SK-N-SH treated with all-trans-retinoic acid at 6 μM for 48 hours (cell line): Measurements from ENCODE around the gene OPHN1.

Source experiments
- ATAC-seq: fragments of 200-7000 bp; cut with Tn5 transposase; 3 replicates; pipeline ENCODE4 v1.9.1; 2020; ENCODE audit warnings: mild to moderate bottlenecking, moderate library complexity
- ARNTL ChIP-seq: fragments of 450-650 bp; formaldehyde crosslinking; IDR thresholded peaks from 2 replicates; pipeline ENCODE4 v1.5.0; 2020; ENCODE audit warnings: low read depth, mild to moderate bottlenecking, moderate library complexity, borderline replicate concordance
- BACH2 ChIP-seq: fragments of 250-450 bp; sonication (Bioruptor Pico); IDR thresholded peaks from 2 replicates; pipeline ENCODE4 v1.9.0; 2021; ENCODE audit warnings: mild to moderate bottlenecking, borderline replicate concordance
- ESRRG ChIP-seq: fragments of 250-450 bp; sonication (Bioruptor Pico); IDR thresholded peaks from 2 replicates; pipeline ENCODE4 v1.6.1; 2021; ENCODE audit warnings: mild to moderate bottlenecking
- GLIS3 ChIP-seq: fragments of 250-450 bp; sonication (Bioruptor Pico); IDR thresholded peaks from 2 replicates; pipeline ENCODE4 v1.5.0; 2020; ENCODE audit warnings: mild to moderate bottlenecking, moderate library complexity
- ISL1 ChIP-seq: fragments of 250-450 bp; sonication (Bioruptor Pico); IDR thresholded peaks from 2 replicates; pipeline ENCODE4 v2.1.2; 2022; ENCODE audit warnings: mild to moderate bottlenecking, moderate library complexity
- OSR1 ChIP-seq: fragments of 250-450 bp; sonication (Bioruptor Pico); IDR thresholded peaks from 2 replicates; pipeline ENCODE4 v1.8.0; 2022; ENCODE audit warnings: moderate library complexity, mild to moderate bottlenecking, inconsistent platforms
- PPARA ChIP-seq: fragments of 250-450 bp; sonication (Bioruptor Pico); IDR thresholded peaks from 2 replicates; pipeline ENCODE4 v1.5.0; 2020; ENCODE audit warnings: mild to moderate bottlenecking, borderline replicate concordance
- RARB ChIP-seq: fragments of 250-450 bp; sonication (Bioruptor Pico); IDR thresholded peaks from 2 replicates; pipeline ENCODE4 v1.8.0; 2021; ENCODE audit warnings: mild to moderate bottlenecking, moderate library complexity
- SNAI2 ChIP-seq: fragments of 250-450 bp; sonication (Bioruptor Pico); IDR thresholded peaks from 2 replicates; pipeline ENCODE4 v1.5.0; 2020; ENCODE audit warnings: mild to moderate bottlenecking, moderate library complexity
- TCF4 ChIP-seq: fragments of 250-450 bp; sonication (Bioruptor Pico); IDR thresholded peaks from 2 replicates; pipeline ENCODE4 v1.8.0; 2021; ENCODE audit warnings: mild to moderate bottlenecking, moderate library complexity, borderline replicate concordance
- TOX ChIP-seq: fragments of 250-450 bp; sonication (Bioruptor Pico); IDR thresholded peaks from 2 replicates; pipeline ENCODE4 v1.8.0; 2021; ENCODE audit warnings: mild to moderate bottlenecking, moderate library complexity, borderline replicate concordance
- ZC3H10 ChIP-seq: fragments of 250-450 bp; sonication (Bioruptor Pico); IDR thresholded peaks from 2 replicates; pipeline ENCODE4 v1.5.1; 2021; ENCODE audit warnings: mild to moderate bottlenecking, moderate library complexity
- ZFP3 ChIP-seq: fragments of 250-450 bp; sonication (Bioruptor Pico); IDR thresholded peaks from 2 replicates; pipeline ENCODE4 v1.5.0; 2020; ENCODE audit warnings: mild to moderate bottlenecking, moderate library complexity
- ZFP30 ChIP-seq: fragments of 450-650 bp; formaldehyde crosslinking; IDR thresholded peaks from 2 replicates; pipeline ENCODE4 v1.5.0; 2022; ENCODE audit warnings: mild to moderate bottlenecking, moderate library complexity
- ZNF565 ChIP-seq: fragments of 450-650 bp; formaldehyde crosslinking; conservative IDR thresholded peaks from 2 replicates; pipeline ENCODE4 v1.5.0; 2020; ENCODE audit warnings: low read depth, mild to moderate bottlenecking, moderate library complexity
- ZNF70 ChIP-seq: fragments of 450-650 bp; formaldehyde crosslinking; IDR thresholded peaks from 2 replicates; pipeline ENCODE4 v1.5.0; 2020; ENCODE audit warnings: mild to moderate bottlenecking, moderate library complexity
- ZNF8 ChIP-seq: fragments of 450-650 bp; formaldehyde crosslinking; IDR thresholded peaks from 2 replicates; pipeline ENCODE4 v1.5.0; 2020; ENCODE audit warnings: mild to moderate bottlenecking, moderate library complexity
- TF ChIP-seq, protein P1 (sequence below): fragments of 250-450 bp; sonication (Bioruptor Pico); IDR thresholded peaks from 2 replicates; pipeline ENCODE4 v1.8.0; 2020; ENCODE audit warnings: mild to moderate bottlenecking, moderate library complexity, borderline replicate concordance
- TF ChIP-seq, protein P2 (sequence below): fragments of 250-450 bp; sonication (Bioruptor Pico); IDR thresholded peaks from 2 replicates; pipeline ENCODE4 v1.5.1; 2021; ENCODE audit warnings: mild to moderate bottlenecking, moderate library complexity
- TF ChIP-seq, protein P3 (sequence below): fragments of 250-450 bp; sonication (Bioruptor Pico); IDR thresholded peaks from 2 replicates; pipeline ENCODE4 v1.5.1; 2020; ENCODE audit warnings: low read depth, mild to moderate bottlenecking, moderate library complexity
- TF ChIP-seq, protein P4 (sequence below): fragments of 250-450 bp; sonication (Bioruptor Pico); IDR thresholded peaks from 2 replicates; pipeline ENCODE4 v1.8.0; 2021; ENCODE audit warnings: low read depth, mild to moderate bottlenecking, moderate library complexity, borderline replicate concordance

OPHN1 gene

DNA sequence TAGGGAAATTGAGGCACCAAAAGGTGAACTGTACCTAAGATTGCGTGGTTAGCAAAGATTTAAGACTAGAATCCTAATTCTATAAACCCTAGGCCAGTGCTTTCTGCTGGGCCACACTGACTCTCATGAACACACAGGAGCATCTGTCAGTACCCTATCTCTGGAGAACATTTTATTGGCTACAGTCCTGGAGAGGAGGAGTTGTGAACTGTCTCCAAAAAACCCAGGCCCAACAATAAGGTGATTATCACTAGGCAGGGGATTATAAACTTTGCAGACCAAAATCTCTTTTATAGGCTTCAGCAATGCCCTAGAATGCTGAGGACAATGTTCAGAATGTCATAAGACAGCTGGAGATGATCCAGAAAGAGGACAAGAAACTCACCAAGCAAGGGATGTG, 24.1 kb downstream of the OPHN1 start (continued):
- TF ChIP-seq, protein P1, sequence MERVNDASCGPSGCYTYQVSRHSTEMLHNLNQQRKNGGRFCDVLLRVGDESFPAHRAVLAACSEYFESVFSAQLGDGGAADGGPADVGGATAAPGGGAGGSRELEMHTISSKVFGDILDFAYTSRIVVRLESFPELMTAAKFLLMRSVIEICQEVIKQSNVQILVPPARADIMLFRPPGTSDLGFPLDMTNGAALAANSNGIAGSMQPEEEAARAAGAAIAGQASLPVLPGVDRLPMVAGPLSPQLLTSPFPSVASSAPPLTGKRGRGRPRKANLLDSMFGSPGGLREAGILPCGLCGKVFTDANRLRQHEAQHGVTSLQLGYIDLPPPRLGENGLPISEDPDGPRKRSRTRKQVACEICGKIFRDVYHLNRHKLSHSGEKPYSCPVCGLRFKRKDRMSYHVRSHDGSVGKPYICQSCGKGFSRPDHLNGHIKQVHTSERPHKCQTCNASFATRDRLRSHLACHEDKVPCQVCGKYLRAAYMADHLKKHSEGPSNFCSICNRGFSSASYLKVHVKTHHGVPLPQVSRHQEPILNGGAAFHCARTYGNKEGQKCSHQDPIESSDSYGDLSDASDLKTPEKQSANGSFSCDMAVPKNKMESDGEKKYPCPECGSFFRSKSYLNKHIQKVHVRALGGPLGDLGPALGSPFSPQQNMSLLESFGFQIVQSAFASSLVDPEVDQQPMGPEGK (CRISPR knock-in tag) = no peak
- TF ChIP-seq TOX (no peak), ZFP3 (CRISPR knock-in tag) (no peak), ZNF70 (CRISPR knock-in tag) (no peak), BACH2 (CRISPR knock-in tag) (no peak), ESRRG (CRISPR knock-in tag) (no peak)
- TF ChIP-seq, protein P2, sequence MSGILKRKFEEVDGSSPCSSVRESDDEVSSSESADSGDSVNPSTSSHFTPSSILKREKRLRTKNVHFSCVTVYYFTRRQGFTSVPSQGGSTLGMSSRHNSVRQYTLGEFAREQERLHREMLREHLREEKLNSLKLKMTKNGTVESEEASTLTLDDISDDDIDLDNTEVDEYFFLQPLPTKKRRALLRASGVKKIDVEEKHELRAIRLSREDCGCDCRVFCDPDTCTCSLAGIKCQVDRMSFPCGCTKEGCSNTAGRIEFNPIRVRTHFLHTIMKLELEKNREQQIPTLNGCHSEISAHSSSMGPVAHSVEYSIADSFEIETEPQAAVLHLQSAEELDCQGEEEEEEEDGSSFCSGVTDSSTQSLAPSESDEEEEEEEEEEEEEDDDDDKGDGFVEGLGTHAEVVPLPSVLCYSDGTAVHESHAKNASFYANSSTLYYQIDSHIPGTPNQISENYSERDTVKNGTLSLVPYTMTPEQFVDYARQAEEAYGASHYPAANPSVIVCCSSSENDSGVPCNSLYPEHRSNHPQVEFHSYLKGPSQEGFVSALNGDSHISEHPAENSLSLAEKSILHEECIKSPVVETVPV (CRISPR knock-in tag) = no peak
- TF ChIP-seq, protein P3, sequence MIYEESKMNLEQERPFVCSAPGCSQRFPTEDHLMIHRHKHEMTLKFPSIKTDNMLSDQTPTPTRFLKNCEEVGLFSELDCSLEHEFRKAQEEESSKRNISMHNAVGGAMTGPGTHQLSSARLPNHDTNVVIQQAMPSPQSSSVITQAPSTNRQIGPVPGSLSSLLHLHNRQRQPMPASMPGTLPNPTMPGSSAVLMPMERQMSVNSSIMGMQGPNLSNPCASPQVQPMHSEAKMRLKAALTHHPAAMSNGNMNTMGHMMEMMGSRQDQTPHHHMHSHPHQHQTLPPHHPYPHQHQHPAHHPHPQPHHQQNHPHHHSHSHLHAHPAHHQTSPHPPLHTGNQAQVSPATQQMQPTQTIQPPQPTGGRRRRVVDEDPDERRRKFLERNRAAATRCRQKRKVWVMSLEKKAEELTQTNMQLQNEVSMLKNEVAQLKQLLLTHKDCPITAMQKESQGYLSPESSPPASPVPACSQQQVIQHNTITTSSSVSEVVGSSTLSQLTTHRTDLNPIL (CRISPR knock-in tag) = no peak

DNA sequence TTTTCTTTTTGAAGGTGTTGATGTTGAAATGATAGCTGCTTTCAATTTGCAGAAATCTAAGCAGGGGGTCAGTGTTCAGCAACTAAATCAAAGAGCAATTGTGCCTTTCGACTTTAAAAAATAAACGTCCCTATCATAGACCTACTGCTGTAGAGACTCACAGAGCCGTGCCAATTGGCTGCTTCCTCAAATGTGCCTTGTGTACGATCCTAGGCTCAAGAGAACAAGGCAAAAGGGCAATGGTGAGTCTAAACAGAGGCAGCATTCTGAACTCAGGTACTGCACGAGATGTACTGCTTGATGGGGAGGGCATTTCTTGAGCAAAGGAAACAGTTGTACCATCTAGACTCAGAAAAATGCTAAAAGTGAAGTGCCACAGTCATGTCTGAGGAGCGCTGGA, 29.8 kb downstream of the OPHN1 start:
- TF ChIP-seq ESRRG (CRISPR knock-in tag) (no peak), PPARA (CRISPR knock-in tag) (no peak), ISL1 (CRISPR knock-in tag) (no peak), ZNF565 (CRISPR knock-in tag) (no peak), ZFP30 (CRISPR knock-in tag) (no peak), RARB (CRISPR knock-in tag) (no peak), ZNF8 (CRISPR knock-in tag) (no peak), ZC3H10 (CRISPR knock-in tag) (no peak), ZFP3 (CRISPR knock-in tag) (no peak), BACH2 (CRISPR knock-in tag) (no peak), SNAI2 (CRISPR knock-in tag) (no peak), ZNF70 (CRISPR knock-in tag) (no peak), TOX (no peak), ARNTL (CRISPR knock-in tag) (no peak), GLIS3 (CRISPR knock-in tag) (no peak), OSR1 (CRISPR knock-in tag) (no peak)
- TF ChIP-seq, protein P2 (CRISPR knock-in tag) = no peak
- TF ChIP-seq, protein P4, sequence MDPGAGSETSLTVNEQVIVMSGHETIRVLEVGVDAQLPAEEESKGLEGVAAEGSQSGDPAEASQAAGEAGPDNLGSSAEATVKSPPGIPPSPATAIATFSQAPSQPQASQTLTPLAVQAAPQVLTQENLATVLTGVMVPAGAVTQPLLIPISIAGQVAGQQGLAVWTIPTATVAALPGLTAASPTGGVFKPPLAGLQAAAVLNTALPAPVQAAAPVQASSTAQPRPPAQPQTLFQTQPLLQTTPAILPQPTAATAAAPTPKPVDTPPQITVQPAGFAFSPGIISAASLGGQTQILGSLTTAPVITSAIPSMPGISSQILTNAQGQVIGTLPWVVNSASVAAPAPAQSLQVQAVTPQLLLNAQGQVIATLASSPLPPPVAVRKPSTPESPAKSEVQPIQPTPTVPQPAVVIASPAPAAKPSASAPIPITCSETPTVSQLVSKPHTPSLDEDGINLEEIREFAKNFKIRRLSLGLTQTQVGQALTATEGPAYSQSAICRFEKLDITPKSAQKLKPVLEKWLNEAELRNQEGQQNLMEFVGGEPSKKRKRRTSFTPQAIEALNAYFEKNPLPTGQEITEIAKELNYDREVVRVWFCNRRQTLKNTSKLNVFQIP (CRISPR knock-in tag) = no peak
- TF ChIP-seq, protein P1 (CRISPR knock-in tag) = no peak
- ATAC-seq = no peak

DNA sequence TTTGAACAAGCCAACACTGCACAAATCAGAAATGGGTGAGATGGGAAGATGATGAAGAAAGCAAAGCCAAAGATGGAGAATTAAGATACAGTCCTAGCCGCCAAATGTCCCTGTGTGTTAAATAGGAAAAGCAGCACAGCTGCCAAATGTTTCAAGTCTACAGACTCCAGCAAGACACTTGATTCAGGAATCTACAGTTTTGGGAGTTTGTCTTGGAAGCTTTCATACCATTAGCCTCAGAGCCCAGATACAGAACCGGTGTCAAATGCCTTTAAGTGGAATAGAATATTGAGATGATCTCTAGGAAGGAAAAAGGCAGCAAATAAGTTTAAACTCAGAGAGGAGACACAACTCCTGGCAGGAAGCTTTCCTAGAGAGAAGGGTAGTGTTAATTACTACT, 30.3 kb downstream of the OPHN1 start:
- no peak for ATAC-seq
- no peak for TF ChIP-seq PPARA (CRISPR knock-in tag)
- no peak for TF ChIP-seq RARB (CRISPR knock-in tag)
- TF ChIP-seq TCF4 (CRISPR knock-in tag) = no peak
- TF ChIP-seq SNAI2 (CRISPR knock-in tag) = no peak
- TF ChIP-seq ISL1 (CRISPR knock-in tag) = no peak
